Thyroid gland (tissue), 4 donors: ENCODE measurements around the gene ASB8. TPM values are rescaled to one million over a fixed set of nuclear protein-coding genes. Genes with fewer than 3 reads are reported as not detected.

Source experiments
- DNase-seq, 2 donors: peaks; one replicate each; pipeline ENCODE4 v3.0.0-alpha.2; 2019
- H3K27ac ChIP-seq, 3 donors: fragments of 200-600 bp; sonication (generic); 1 replicate in 2 of 3; 2 replicates in 1 of 3; pipeline ENCODE4 v1.5.1; 2016 to 2019; ENCODE audit warnings: mild to moderate bottlenecking in 1 of 3, moderate library complexity in 1 of 3
- H3K27me3 ChIP-seq: fragments of 200-600 bp; sonication (generic); one replicate; pipeline ENCODE4 v1.5.1; 2019
- H3K36me3 ChIP-seq, 2 donors: fragments of 200-600 bp; sonication (generic); one replicate each; pipeline ENCODE4 v1.5.1; 2016 to 2019
- H3K4me1 ChIP-seq, 2 donors: fragments of 200-600 bp; sonication (generic); one replicate each; pipeline ENCODE4 v1.5.1; 2017 to 2019
- H3K4me3 ChIP-seq, 3 donors: fragments of 200-600 bp; sonication (generic); replicated peaks in 1 of 3; 1 replicate in 2 of 3; 2 replicates in 1 of 3; pipeline ENCODE4 v1.5.1; 2016; ENCODE audit warnings: mild to moderate bottlenecking in 1 of 3
- H3K9me3 ChIP-seq: fragments of 200-600 bp; sonication (generic); one replicate; pipeline ENCODE4 v1.5.1; 2017
- CTCF ChIP-seq, 6 experiments: fragments of 200-600 bp in 3 of 6; fragments of 450-650 bp in 3 of 6; sonication (generic) in 3 of 6; IDR thresholded peaks; one replicate each; pipeline ENCODE4 v1.5.1; 2016 to 2019; ENCODE audit warnings: antibody characterized with exemption in 6 of 6, mild to moderate bottlenecking in 2 of 6, inconsistent platforms in 1 of 6, moderate library complexity in 1 of 6
- POLR2A ChIP-seq, 2 donors: fragments of 450-650 bp; IDR thresholded peaks; one replicate each; pipeline ENCODE4 v1.6.1; 2017; ENCODE audit warnings: antibody characterized with exemption in 2 of 2, mild to moderate bottlenecking in 2 of 2, moderate library complexity in 1 of 2
- WGBS, 2 donors: methylation state at CpG; one replicate each; pipeline ENCODE4 v1.1.5; 2017; 5-methylcytosine and 5-hydroxymethylcytosine counted together
- intact Hi-C: fragments of 100-400 bp; cut with DNase I; formaldehyde crosslinking; loops from one replicate; pipeline ENCODE4 v1.15.1; 2023
- total RNA-seq, 4 donors: library from RNA; depleted of rRNA; stranded (reverse); fragments of >200 nt; gene quantifications; one replicate each; pipeline ENCODE4 v1.2.3, GENCODE V29; 2016

ASB8 gene
- total RNA-seq, 4 donors from 2014 or later = 28.9 to 70.6 (median 33.4) TPM

GRCh38 chr12:48110691-48111311 is 46.5 kb downstream of the ASB8 start:
- Histone ChIP-seq H3K4me3 (no peak overlapping the region), H3K9me3 (no peaks in the 10 kb centered on the region), H3K27me3 (no peaks in the 10 kb centered on the region), H3K27ac (no peak overlapping the region), H3K4me1 (peaks cover 7 to 8% of the 10 kb centered on the region in 2 donors), H3K36me3 (no peaks in the 10 kb centered on the region)
- intact Hi-C loops = no loop called here
- no peak for DNase-seq
- WGBS, 2 donors = 57 to 70% methylated on average over 1 of the region's 1 CpG
- TF ChIP-seq POLR2A (IDR thresholded peaks at IDR 0.05) (no peak), CTCF (IDR thresholded peaks at IDR 0.05) (no peak)

GRCh38 chr12:48109424-48109823 is 47.9 kb downstream of the ASB8 start:
- peaks cover 7 to 15% of the 10 kb centered on the region in 2 donors for H3K4me1 ChIP-seq
- H3K27ac ChIP-seq = no peak overlapping the region
- no peak for DNase-seq
- intact Hi-C loops = no loop called here
- TF ChIP-seq CTCF (IDR thresholded peaks at IDR 0.05) = no peak
- TF ChIP-seq POLR2A (IDR thresholded peaks at IDR 0.05) = no peak
- H3K27me3 ChIP-seq = no peaks in the 10 kb centered on the region
- H3K36me3 ChIP-seq = no peaks in the 10 kb centered on the region
- no peak overlapping the region for H3K4me3 ChIP-seq
- H3K9me3 ChIP-seq = no peaks in the 10 kb centered on the region

DNA sequence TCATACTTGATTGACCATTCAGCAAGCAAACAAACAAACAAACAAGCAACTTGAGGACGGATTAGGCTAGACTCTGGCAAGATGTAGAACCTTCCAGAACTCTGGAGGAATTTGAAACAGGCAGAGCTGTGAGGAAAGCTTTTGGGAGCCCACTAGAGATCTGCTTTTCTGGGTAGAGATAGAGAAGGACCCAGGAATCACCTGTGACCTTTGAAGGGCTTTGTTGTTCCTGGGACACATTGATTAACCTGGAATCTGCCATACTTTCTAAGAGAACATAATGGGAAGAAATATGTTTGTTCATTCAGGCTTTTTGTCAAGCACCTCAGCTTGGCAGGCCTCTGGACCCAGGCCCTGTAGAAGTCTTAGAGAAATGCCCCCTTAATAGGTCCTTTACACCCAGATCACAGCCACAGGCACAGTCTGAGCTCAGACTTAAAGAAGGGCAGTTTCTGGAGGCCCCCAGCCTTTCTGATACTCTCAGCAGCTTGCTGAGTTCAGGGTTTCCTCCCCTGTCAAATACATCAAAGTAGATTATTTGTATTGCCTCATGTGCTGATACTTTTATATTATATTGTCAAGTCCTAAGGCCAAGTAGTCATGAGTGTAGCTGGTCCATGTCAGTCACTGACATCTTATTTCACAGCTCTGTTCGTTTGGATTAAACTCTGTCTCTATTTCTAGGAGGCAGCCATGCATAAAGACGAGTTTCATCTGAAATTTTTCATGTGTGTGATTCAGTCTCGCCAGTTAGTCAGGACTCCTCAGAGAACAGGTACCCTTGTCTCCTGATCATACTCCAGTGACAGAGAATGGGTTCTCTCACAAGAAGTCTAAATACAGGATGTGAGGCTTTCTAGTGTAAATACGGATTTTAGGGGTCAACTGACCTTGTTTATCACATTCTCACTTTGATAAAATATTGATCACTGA is 50.4 kb downstream of the ASB8 start:
- intact Hi-C loops = no loop called here
- no peaks in the 10 kb centered on the region for H3K27me3 ChIP-seq
- peak overlapping the region; percentile 89 to 96 (median 93) for H3K27ac ChIP-seq
- TF ChIP-seq CTCF (IDR thresholded peaks at IDR 0.05) (no peak), POLR2A (IDR thresholded peaks at IDR 0.05) (no peak)
- peak overlapping the region in 2 of 3 donors; percentile 68 to 71 for H3K4me3 ChIP-seq
- WGBS, 2 donors = 44 to 51% methylated on average over 5 of the region's 5 CpGs
- H3K36me3 ChIP-seq = no peaks in the 10 kb centered on the region
- H3K4me1 ChIP-seq = peaks cover 7 to 16% of the 10 kb centered on the region in 2 donors
- H3K9me3 ChIP-seq = no peaks in the 10 kb centered on the region
- DNase-seq = no peak

DNA sequence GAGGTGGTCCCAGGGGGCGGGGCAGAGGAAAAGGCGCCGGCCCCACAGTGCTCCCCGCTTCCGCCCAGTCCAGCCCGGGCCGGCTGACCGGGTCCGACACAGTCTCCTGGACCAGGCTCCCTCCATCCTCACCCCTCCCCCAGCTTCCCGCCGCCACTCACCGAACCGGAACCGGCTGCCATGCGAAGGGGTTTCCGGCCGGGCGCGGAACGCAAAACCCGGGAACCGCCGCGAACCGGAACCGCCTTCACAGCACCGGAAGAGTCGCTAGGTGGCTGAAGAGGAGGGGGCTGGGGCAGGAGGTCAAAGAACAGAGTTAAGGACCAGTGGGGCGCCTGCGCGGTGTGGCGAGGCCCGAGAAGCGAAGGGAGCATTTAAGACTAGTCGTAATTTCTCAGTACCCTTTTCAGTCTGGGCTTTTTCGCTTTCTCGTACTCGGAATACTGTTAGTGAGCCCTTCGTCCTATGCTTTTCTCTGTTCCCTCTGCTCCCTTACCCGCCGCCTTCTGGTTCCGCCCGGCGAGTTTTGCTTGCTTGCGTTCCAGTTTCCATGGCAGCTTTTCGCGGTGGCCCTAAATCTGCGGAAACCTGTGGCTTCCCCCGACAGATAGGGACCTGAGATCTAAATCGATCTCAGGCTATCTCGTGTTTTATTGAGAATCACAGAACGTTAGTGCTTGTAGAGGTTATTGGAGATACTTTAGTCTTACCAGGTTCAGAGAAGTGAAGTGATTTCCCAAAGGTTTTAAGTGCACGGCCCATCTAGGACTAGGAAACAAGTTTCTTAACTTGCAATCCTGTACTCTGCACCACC is 51.2 kb downstream of the ASB8 start, which contains the start of gene SENP1:
TSS of gene SENP1 (minus strand) at position 213 of the 814 bp plus-strand sequence. CDS start 4,607 bp downstream, outside the sequence.
- intact Hi-C loops = no loop called here
- DNase-seq = peak; percentile 86 to 87
- Histone ChIP-seq H3K27me3 (no peaks in the 10 kb centered on the region), H3K4me3 (peak within 1 kb of the TSS; percentile 65 to 71 (median 68)), H3K36me3 (no peaks in the 10 kb centered on the region), H3K27ac (peak within 1 kb of the TSS; percentile 89 to 96 (median 93)), H3K9me3 (no peaks in the 10 kb centered on the region), H3K4me1 (peaks cover 7 to 16% of the 10 kb centered on the region in 2 donors)
- 0 to 1% methylated on average over 33 to 41 of the region's 53 CpGs for WGBS, 2 donors
- TF ChIP-seq POLR2A (IDR thresholded peaks at IDR 0.05) (peak; percentile 17 to 46), CTCF (IDR thresholded peaks at IDR 0.05) (peak in 4 of 6 experiments; percentile 21 to 43 (median 40))
